ENCODE measurements around the gene HECW1.

GRCh38 chr7:43085992-43086391 is 26.5 kb upstream of the HECW1 start:
- TF ChIP-seq TCF7L2 (IDR thresholded peaks at IDR 0.05; ENCODE audit: borderline replicate concordance, low read depth, low read length) (no peak), ZNF449 (tag by site-specific recombination; IDR thresholded peaks at IDR 0.05) (no peak), ZFP3 (tag by site-specific recombination; IDR thresholded peaks at IDR 0.05; ENCODE audit: low read depth) (no peak), BCL11B (tag by site-specific recombination; IDR thresholded peaks at IDR 0.05; ENCODE audit: low read depth) (no peak), ZNF302 (tag by site-specific recombination; IDR thresholded peaks at IDR 0.05; ENCODE audit: low read depth) (no peak), ZBTB10 (tag by site-specific recombination; IDR thresholded peaks at IDR 0.05) (no peak), ZNF624 (tag by site-specific recombination; IDR thresholded peaks at IDR 0.05) (no peak), PBX3 (CRISPR knock-in tag; IDR thresholded peaks at IDR 0.05) (no peak), CTCF (tag by site-specific recombination; IDR thresholded peaks at IDR 0.05) (no peak), ELK4 (IDR thresholded peaks at IDR 0.05; ENCODE audit: borderline replicate concordance, low read depth, low read length) (no peak), ZNF121 (tag by site-specific recombination; IDR thresholded peaks at IDR 0.05) (no peak), YY1 (tag by site-specific recombination; IDR thresholded peaks at IDR 0.05) (no peak), KLF9 (tag by site-specific recombination; IDR thresholded peaks at IDR 0.05; ENCODE audit: low read depth) (no peak), ZNF549 (tag by site-specific recombination; IDR thresholded peaks at IDR 0.05) (no peak)
